HS-27A (cell line): ENCODE data around the gene PINK1.

Source experiments
- DNase-seq: peaks from one replicate; pipeline ENCODE4 v3.0.0-alpha.2; 2012; ENCODE audit warnings: low read depth, missing footprints

Gene PINK1

DNA sequence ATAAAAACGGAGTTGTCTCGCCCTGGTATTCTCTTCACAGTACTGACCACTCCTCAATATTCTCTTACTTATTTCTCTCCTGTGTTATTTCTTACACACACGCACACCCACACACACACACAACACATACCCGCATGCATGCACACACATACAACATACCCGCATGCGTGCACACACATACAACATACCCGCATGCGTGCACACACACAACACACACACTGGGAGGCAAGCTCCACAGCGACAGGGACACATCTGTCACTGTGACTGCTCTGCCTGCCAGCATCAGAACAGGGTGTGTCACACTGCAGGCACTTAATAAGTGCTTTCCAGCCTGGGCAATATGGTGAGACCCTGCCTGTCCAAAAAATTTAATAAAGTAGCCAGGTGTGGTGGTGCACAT, 48.7 kb downstream of the PINK1 start:
- no peak for DNase-seq

- no peak for DNase-seq
Observed at GRCh38 chr1:20682571-20683236, 49.4 kb downstream of the PINK1 start.

DNA sequence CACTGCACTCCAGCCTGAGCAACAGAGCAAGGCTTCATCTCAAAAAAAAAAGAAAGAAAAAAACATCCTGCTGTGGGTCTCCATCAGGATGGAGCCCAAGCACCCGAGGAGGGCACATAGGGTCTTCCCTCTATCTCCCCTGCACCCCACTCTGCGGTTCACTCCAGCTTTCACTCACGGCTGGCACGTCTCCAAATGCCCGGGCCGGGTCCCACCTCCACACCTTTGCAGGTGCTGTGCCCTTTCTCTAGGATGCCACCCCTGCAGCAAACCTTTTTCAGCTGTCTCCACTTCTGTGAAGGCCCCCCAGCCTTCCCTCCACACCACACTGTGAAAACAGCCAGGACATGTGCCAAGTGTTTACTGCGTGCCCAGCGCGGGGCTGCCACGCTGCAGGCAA, 50.4 kb downstream of the PINK1 start:
- no peak for DNase-seq

DNA sequence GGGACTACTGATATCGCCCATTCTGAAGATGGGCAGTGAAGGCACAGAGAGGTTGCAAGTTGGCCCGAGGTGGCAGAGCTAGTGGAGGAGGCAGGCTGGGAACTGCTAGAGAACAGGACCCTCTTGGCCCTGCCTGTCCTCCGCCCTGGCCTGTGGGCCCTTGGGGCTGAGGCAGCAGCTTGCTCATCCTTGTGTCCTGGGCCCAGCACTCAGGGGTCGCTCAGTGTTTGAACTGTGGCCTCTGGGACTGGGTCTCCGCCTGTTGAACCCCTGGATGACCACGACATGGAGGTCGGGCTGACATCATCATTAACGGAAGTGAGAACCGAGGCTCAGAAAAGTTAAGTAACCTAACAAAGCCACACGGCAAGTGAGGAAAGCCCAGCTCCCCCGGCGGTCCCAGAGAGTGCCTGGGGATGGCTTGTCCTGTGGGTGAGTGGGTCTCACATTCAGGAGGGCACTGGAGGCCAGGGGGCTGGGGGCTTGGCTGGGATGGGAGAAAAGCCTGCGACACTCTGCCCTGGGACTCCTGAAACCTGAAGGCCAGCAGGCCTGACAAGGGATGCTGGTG, 50.9 kb downstream of the PINK1 start:
- DNase-seq = no peak

DNA sequence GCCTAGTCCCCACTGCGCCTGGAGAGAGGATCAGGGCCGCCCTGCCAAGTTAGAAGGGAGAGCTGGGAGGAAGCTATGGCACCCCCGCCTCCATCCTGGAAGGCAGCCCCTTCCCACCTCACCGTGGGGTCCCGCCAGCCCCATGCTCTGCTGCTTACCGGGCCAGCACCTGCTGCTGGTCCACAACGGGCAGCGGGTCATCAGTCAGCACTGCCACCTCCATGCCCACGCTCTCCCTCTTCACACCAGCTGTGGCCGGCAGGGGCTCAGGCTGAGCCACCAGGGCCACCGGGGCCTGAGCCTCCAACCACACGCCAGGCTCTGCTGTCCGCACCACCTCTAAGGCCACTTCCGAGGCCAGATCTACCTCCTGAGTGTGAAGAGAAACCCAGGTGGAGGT, 51.4 kb downstream of the PINK1 start:
- no peak for DNase-seq

DNA sequence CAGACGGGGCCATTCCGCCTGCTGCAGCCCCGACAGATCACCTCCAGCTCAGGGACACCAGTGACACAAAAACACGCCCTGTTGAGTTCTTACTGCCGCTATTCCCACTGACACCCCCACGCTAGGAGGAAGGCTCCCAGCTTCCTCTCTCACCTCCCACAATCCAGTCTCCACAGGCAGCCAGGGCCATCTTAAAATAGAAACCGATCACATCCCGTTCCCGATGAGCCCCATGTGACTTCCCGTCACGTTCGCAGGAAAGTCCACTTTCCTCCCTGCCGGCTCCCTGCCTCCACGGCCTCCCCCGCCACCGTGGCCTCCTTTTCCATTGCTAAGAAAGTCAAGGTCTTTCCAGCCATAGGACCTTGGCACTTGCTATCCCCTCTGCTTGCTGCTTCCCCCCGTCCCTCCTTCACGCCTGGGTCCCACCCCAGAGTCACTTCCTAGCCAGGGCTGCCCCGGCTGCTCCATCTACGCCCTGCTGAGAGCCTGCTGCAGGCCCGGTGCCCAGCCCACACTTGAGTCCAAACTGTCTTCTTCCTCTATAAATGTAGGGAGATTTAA, 51.9 kb downstream of the PINK1 start:
- DNase-seq = no peak

GRCh38 chr1:20685741-20686140, 52.5 kb downstream of the PINK1 start:
- no peak for DNase-seq

GRCh38 chr1:20686883-20687725, 53.8 kb downstream of the PINK1 start:
- no peak for DNase-seq

GRCh38 chr1:20689645-20690056, 56.4 kb downstream of the PINK1 start:
- no peak for DNase-seq

GRCh38 chr1:20691872-20692271, 58.6 kb downstream of the PINK1 start:
- DNase-seq = no peak

GRCh38 chr1:20693623-20694022, 60.4 kb downstream of the PINK1 start:
- no peak for DNase-seq

DNA sequence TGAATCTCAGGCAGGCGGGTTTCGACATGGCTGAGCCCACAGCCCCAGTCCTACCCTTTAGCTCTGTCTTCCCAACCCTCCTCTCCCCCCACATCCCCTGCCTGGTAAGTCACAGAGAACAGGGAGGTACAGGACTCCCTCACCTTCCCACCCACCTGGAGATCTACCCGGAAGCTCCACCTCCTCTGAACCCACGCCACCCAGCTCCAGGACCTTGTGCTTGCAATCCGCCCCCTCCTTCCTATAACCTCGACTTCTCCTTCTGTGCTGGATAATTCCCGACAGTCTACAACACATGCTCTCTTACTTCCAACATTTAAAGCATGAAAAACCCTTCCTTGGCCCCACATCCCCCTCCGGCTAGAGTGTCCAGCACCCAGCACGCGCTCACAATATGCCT, 62.3 kb downstream of the PINK1 start:
- no peak for DNase-seq

GRCh38 chr1:20696397-20697333, 63.4 kb downstream of the PINK1 start:
- DNase-seq = peak; percentile 88

DNA sequence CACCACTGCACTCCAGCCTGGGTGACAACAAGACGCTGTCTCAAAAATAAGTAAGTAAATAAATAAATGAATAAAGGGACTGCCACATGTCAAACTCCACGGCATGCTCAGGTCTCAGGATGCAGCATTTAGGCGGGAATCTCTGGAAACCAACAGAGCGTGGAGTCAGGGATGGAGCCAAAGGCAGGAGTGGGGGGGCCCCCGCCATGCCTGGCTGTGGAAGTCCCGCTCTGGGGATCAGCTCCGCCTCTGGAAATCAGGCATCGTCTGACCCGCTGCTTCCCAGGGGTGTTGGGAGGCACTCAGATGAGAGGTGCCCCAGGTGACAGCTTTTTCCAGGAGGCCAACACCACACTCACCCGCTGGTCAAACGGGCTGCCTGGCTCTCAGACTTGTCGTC, 64.3 kb downstream of the PINK1 start:
- DNase-seq = no peak

- peak; percentile 51 for DNase-seq
Observed at GRCh38 chr1:20698195-20698910, 65.1 kb downstream of the PINK1 start.

- DNase-seq = no peak
Observed at GRCh38 chr1:20699558-20699957, 66.3 kb downstream of the PINK1 start.

DNA sequence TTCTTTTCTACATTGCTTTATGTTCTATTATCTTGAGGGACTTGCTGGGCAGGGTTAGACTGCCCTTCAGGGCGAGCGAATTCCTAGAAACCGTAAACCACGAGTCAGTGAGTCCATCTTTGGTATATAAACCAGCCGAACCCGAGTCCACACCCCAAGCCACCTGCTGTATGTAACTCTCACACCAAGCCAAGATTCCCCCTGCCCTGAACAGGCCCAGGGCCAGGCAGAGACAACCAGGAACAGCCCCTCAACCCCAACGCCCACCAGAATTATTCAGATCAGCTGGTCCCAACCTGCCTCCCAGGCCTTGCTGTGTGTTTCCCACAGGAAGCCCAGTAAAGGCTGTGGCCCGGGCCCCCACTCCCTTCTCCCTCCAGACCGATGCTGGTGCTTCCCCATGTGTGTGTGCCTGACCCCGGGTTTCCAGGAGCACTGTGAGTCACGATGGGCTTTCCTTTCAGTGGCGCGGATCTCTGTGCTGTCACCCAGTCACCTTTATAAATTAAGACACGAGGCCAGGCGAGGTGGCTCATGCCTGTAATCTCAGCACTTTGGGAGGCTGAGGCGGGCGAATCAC, 67.5 kb downstream of the PINK1 start:
- no peak for DNase-seq
